HTR-8/SVneo (cell line): ENCODE results near the gene DPP9.
"Not testable (repeated sequence)": the region's sequence is repeated elsewhere in the genome, so short reads cannot be mapped to it uniquely, and the experiment has no call there.

ENCODE experiments used
- DNase-seq: peaks from one replicate; pipeline ENCODE4 v3.0.0; 2011; ENCODE audit warnings: low spot score, mixed read lengths; ENCODE audit not compliant: insufficient read length
- FAIRE-seq: peaks from 2 replicates; lab custom pipeline; 2011; peaks lifted over from hg19 to GRCh38; lab: Jason Lieb, UNC

Gene DPP9

DNA sequence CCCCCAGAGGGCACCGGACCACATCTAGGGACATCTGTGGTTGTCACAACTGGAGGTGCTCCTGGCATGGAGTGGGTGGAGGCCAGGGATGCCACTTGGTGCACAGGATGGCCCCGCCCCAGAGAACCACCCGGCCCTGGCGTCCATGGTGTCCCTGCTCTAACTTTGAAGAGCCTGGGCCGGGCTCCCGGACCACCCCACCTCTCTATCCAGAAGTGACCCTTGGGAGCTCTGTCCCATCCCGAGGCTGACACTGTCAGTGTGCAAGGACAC lies 30.6 kb downstream of the DPP9 start:
- no peak for FAIRE-seq

DNA sequence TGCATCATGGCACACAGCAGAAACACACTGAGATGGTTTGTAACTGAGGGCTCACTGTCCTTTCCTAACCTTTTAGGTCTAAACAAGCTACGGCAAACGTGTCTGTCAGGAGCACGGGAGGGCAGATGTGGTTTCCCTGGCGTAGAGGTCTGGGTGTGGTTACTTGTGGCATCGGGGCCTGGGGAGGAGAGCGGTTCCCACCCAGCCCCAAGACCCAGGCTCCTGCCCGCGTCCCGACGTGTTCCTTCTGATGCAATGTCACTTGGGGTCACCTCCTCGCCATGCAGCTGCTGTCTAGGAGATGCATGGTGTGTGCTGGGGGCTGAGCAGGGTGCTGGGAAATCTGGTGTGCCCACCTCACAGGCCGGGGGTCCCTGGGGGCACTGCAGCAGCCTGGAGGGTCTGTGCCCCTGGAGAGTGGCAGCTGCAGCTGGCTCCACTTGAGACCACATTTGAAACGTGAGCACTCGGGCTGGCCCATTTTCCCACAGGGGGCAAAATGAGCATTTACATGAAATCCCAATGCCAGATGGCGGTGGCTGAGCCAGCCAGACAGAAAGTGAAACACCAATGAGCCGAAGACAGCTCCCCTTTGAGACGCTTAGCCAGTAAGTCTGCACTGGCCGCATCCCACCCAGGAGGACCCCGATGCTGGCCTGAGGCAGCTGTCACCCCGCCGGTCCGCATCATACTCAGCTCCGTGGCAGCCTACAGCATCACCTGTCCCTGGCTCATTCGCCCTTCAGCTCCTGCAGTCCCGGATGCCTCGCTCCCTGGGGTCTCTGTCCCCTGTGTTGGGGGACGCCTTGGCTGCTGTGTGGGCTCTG lies 31.2 kb downstream of the DPP9 start:
- no peak for FAIRE-seq
- DNase-seq = no peak

More for the DNA sequence above, 30.6 kb downstream of the DPP9 start:
- no peak for DNase-seq

DNA sequence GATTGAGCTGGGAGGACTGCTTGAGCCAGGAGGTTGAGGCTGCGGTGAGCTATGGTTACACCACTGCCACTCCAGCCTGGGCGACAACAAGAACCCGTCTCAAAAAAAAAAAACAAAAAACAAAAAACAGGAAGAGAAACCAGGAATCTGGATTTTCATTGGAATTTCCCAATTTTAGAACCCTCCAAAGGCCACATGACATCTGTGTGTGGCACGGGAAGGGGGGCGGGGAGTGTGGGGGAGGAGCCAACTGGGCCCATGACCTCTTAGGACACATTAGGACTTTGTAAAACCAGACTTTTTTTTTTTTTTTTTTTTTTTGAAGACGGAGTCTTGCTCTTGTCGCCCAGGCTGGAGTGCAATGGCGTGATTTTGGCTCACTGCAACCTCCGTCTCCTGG lies 32.3 kb downstream of the DPP9 start:
- no peak for FAIRE-seq
- no peak for DNase-seq

DNA sequence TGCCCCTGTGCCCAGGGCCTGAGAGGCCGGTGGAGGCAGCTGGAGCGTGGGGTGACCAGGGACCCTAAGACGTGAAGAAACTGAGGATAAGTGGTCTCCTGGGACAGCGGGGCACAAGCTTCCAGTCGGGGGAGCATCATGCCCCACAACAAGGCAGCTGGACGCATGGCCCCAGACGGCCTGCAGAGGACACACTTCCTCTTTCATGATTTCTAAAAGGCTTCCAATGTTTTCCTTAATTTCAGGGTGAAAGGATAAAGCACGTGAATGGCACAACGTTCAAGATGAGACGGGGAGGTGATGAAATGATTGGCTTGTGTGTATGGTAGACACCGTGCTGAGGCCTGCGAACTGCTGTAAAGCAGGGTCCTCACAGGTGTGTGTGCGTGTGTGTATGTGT lies 33.3 kb downstream of the DPP9 start:
- DNase-seq = no peak

DNA sequence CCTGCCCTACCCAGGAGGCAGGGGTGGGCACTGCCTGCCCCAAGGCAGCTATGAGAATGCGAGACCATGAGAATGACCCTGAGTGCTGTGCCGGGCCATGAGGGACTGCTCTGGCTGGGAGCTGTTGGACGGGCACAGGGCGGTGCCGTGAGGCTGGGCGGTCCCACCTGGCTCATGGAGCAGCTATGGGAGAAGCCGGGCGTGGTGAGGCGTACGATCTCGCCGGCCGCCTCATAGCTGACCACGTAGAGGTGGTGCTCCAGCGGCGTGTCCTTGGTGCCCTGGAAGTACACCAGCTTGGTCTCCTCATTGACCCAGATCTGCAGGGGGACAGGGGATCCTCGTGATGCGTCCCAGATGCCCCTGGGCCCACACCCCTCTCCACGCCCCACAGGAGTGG lies 34.2 kb downstream of the DPP9 start:
- no peak for FAIRE-seq
- DNase-seq = no peak

More for the DNA sequence above, 33.3 kb downstream of the DPP9 start:
- no peak for FAIRE-seq

DNA sequence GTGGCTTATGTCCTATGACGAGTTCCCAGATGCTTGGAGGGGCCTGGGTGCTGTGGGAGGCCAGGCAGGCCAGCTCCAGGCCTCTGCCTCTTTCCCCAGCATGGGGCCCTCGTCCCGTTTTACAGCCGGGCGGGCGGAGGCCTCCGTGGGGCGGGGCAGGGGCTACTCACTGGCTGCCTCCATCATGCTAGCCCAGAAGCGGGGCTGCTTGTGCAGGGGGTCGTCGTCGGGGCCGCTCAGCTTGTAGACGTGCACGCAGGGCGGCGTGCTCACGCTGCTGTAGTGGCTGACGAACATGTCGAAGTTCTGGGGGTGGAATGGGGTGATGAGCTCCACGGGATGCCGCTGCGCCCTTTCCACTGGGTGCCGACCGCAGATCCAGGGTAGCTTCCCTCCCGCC lies 35.1 kb downstream of the DPP9 start:
- DNase-seq (no peak), FAIRE-seq (no peak)

DNA sequence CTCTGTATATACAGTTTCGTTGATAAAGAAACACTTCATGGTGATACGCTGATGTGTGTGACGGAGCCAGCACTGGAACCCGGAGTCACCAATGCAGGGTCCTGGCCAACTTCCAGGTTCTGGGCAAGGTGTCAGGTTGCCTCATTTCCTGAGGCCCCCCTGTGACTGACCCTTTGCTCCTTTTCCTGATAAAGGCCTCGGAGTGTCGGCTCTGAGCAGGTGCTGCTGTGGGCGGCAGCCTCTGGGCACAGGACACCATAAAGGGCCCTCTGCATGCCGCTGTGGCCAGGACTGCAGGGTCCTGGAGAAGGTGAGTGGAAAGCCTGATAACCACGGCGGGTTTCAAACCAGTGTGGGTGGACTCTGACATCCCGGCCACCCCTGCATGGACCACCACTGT lies 36.2 kb downstream of the DPP9 start:
- DNase-seq (no peak), FAIRE-seq (no peak)

DNA sequence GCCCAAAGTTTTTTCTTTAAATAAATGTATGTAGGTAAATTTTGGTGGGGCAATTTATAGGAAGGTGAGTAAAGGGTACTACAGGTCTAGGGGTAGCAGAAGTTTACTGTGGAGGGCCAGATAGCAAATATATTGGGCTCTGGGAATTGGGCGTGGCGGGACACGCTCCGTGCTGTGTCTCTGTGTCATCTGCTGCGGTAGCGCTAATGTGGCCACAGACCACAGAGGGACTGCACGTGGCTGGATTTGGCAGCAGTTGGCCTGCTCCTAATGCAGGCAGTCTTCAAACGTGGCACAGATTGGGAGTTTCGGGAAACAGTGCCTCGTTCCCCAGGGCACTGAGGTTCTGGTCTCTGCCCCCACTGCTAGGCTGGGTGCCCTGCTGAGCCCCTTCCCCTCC lies 36.9 kb downstream of the DPP9 start:
- DNase-seq (no peak), FAIRE-seq (no peak)

DNA sequence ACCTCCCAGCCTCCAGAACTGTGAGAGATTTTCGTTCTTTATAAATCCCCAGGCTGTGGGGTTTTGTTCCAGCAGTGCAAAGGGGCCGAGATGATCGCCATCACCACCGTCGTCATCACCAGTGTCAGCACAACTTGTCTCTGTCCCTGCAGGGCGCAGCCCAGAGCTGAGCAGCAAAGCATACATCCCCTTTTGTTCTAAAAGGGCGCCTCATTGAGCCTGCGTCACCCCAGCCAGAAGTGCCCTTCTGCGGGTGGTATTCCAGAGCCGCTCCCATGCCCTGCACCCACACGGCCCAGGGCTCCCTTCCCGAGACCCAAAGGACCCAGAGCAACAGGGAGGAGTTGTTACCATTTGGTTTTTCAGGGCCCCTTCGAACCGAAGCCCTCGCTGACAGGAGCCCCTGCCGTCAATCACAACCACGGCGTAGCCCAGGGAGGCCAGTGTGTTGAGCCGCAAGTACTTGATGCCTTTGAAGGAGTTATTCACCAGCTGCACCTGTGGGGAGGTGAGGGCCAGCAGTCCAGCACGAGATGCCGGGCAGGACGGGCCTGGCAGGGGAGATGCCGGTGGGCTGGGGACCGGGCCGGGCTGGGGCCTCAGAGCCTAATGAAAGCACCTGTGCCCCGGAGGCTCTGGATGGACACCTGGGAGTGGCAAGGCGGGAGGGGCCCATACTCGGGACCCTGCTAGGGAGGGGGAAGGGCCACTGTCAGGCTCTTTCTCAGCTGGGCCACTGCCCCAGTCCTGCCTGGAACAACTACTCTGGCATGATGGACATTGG lies 39.1 kb downstream of the DPP9 start:
- FAIRE-seq = no peak
- no peak for DNase-seq

DNA sequence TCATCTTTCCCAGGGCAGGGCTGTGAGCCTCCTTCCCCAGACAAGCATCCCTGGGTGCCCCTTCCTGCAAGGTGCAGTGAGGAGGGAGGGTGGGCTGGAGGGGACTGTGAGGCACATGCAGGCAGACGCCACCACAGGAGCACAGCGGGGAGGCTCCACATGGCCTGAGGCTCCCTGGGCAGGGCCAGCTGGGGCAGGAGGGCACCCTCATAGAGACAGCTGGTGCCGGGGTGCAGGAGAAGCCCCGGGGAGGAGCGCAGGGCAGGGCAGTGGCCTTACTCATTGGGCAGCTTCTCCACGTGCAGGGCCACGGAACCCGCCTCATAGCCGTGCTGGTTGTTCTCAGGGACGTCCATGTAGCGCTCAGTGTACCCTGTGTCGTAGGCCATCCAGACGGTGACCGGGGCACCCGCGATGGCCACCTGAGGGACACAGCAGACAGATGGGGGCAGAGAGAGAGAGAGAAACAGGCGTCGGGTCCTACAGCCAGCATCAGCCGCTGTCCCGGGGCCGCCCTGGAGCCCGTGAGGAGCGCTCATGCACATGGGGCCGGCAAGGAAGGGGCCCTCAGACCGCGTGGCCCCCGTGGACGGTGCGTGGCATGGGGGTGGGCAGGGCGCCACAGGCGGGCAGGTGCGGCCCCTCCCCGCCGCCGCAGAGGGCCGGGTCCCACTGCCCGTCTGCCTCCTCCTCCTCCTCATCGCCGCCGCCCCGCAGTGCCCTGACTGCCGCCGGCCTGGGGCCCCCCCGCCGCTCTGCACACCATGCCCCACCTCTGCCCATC lies 41.0 kb downstream of the DPP9 start:
- no peak for FAIRE-seq
- DNase-seq = no peak

DNA sequence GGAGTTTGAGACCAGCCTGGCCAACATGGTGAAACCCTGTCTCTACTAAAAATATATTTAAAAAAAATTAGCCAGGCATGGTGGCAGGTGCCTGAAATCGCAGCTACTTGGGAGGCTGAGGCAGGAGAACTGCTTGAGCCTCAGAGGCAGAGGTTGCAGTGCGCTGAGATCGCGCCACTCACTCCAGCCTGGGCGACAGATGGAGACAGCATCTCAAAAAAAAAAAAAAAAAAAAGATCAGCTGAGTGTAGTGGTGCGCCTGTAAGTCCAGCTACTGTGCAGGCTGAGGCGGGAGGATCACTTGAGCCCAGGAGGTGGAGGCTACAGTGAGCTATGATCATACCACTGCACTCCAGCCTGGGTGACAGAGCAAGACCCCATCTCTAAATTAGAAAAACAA lies 43.6 kb downstream of the DPP9 start:
- not testable (repeated sequence) for DNase-seq, FAIRE-seq

DNA sequence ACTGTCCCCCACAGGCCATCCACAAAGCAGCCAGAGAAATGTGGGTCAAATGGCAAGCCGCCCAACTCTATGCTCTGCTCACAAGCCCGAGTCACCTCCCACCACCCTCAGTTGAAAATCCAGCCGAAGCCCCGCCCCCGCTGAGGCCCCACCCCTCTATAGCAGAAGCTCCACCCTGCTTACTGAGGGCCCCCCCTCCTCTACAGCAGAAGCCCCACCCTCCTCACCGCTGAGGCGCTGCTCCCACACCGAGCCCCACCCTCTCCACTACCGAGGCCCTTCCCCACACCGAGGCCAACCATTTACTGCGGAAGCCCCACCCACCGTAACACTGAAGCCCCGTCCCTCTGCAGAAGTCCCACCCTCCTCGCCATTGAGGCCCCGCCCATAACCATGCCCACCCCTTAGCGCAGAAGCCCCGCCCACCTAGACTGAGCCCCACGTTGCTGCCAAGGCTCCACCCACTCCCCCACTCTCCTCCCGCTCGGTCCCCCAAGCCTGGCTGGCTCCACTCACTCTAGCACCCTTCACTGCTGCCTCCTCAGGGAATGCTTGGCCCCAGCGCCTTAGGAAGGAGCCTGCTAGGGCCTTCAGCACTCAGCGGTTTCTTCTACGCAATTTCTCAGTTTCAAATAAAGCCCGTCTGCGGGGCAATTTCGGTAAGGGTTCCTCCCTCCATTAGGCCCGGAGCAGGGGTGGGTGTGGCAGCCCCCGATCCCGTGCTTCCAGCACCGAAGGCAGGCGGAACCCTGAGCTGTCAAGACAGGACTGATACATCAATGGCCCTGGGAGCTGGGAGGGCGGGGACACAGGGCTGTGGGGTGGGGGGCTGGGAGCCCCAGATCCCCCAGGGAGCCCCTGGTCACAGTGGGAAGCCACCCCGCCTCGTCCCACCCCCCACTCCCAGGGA lies 44.5 kb downstream of the DPP9 start:
- DNase-seq (no peak), FAIRE-seq (no peak)

DNA sequence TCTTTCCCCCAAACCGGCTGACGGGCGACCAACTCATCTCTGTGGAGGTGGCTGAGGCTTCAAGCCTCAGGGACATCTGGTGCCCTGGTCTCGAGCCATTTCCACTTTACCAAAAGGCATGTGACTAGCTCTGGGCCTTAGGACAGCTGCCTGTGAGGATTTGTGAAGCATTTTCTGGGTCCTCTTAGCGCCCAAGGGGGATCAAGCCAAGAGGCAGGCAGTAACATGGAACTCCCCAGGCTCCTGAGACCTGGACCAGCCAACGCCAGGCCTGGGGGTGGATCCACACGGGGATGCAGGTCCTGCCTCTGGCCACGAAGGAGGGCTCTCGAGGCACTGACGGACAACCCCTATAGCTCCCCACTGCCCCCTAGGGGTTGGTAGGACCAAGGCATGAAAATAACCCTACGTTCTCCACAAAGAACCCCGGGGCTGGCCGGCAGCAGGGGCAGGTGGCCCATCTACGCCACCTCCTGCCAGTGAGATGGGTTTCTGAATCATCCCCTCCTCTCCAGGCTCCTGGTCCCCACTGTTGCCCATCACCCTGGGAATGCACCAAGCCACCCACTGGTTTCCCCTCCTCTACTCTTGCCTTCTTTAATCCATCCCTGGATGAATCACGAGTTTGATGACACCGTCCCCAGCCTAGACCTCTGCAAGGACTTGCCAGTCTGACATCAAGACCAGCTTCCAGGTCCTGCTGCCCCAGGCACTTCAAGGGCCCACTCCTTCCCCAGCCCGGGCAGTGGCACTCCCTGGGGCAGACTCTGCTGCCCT lies 46.5 kb downstream of the DPP9 start:
- FAIRE-seq (no peak), DNase-seq (peak; percentile 28)

DNA sequence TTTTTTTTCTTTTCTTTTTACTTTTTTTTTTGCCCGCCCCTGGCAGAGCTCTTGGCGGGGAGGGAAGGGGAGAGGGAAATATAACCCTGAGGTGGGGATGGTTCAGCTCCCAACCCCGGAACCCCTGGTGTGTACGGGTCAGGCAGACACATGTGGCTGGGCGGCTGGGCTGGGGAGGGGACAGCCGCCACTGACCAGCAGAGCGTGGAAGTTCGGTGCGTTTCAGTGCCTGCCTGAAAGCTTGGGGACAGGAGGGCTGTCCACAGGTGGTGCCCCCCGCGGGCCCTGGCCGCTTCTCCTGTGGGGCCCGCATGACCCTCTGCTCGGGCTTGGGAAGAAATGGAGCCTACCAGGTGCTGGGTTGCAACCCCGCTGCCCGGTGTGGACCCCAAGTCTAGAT lies 48.3 kb downstream of the DPP9 start:
- FAIRE-seq (no peak), DNase-seq (no peak)

DNA sequence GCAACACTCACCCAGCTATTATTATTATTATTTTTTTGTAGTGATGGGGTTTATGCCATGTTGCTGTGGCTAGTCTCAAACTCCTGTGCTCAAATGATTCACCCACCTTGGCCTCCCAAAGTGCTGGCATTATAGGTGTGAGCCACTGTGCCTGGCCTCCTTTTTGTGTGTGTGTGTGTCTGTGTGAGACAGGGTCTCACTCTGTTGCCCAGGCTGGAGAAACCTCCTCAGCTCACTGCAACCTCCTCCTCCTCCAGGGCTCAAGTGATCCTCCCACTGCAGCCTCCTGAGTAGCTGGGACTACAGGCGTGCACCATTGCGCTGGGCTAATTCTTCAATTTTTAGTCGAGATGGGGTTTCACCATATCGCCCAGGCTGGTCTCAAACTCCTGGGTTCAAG lies 49.9 kb downstream of the DPP9 start:
- no peak for DNase-seq
- FAIRE-seq = no peak

DNA sequence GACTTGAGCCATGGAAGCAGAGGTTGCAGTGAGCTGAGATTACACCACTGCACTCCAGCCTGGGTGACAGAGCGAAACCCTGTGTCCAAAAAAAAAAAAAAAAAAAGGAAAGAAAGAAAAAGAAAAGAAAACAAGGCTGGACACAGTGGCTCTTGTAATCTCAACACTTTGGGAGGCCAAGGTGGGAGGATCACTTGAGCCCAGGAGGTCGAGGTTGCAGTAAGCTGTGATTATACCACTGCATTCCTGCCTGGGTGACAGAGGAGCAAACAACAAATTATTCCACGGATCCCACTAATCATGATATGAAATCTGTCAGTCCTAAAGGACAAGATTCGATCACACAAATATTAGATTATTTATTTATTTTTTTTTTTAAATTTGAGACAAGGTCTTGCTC lies 50.4 kb downstream of the DPP9 start:
- FAIRE-seq (no peak), DNase-seq (no peak)

DNA sequence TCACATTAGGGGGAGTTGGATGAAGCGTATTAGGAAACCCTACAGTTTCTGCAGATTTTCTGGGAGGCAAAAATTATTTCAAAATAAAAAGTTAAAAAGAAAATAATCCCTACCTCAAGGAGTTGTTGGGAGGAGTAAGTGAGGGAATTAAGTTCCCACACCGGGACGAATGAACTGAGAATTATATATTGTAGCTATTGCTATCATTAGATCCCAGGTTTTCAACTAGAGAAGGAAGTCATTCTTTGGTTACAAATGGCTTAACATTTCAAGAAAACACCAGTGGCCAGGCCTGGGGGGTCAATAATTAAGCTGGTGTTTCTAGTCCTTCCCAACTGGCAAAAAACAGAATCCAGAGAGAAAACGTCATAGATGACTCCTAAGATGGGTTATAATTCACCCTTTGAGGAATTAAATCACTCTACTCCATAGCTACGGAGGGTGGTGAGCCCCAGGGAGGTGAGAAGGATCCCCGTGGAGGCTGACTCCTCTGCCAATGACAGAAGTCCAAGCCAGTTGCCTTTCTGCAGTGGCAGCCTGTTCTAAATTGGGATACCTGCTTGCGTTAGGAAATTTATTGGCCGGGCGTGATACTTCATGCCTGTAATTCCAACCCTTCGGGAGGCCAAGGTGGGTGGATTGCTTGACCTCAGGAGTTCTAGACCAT lies 52.3 kb downstream of the DPP9 start:
- FAIRE-seq = no peak

DNA sequence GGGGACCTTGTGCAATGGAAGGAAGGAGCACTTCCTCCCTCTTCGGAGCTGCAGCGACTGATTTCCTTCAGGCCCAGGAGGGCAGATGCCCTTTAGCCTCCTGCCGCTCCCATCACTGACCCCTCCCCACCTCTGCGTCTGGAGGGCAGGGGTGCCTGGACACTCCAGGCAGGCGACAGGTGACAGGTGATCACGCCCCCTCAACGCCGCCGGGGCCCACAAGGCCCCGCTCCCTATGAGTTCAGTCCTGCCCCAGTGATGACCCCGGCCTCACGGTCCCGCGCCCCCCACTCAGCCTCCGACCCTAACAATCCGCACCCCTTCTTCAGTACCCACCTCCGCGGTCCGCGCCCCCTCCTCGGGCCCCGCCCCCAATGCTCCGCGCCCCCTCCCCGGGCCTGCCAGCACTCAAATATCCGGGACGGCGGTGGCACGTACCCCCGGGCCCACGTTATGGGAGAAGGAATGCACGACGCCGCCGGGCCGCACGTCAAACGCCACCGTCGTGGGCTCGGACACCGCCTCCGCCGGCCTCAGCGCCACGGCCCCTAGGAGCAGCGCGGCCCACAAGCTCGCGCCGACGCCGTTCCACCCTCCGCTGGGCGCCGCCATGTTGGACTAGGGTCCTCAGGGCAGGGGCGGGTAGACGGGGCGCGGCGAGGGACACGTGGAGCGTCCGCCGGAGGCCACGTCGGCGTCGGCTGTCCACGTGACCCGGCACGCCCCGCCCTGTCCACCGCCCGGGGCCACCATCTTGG lies 53.7 kb downstream of the DPP9 start, which contains the start of gene MYDGF:
Gene MYDGF (minus strand): TSS at position 620 of the 758 bp plus-strand sequence. CDS start 8 bp downstream, at position 612.
- FAIRE-seq (peak; percentile 79), DNase-seq (peak; percentile 93)

More for the DNA sequence above, 52.3 kb downstream of the DPP9 start:
- DNase-seq = no peak
